PC-3 (cell line): ENCODE measurements around the gene RIPOR3. TPM values are rescaled to one million over a fixed set of nuclear protein-coding genes. Genes with fewer than 3 reads are reported as not detected.

Experiments used
- ATAC-seq: fragments of 200-7000 bp; cut with Tn5 transposase; 2 replicates; pipeline ENCODE4 v1.9.1; 2020; ENCODE audit warnings: mild to moderate bottlenecking, moderate library complexity
- Bru-seq: library from RNA; stranded (reverse); fragments of 400-500 nt; gene quantifications from one replicate; lab custom pipeline; 2021; lab: Mats Ljungman, UMichigan
- BruChase-seq, 2 experiments: library from RNA; stranded (reverse); fragments of 400-500 nt; gene quantifications; one replicate each; lab custom pipeline; 2021; lab: Mats Ljungman, UMichigan
- BruUV-seq: library from RNA; stranded (reverse); fragments of 400-500 nt; replicated peaks from 2 replicates; lab custom pipeline; 2021; lab: Mats Ljungman, UMichigan
- CTCF ChIA-PET: fragments of 300-600 bp; sonication (Branson Sonifier 250); formaldehyde crosslinking; loops from one replicate; lab custom pipeline; 2022; ENCODE audit warnings: antibody characterized with exemption; lab: Charles Lee
- POLR2A ChIA-PET: fragments of 300-600 bp; sonication (Branson Sonifier 250); formaldehyde crosslinking; loops from one replicate; lab custom pipeline; 2022; ENCODE audit warnings: antibody characterized with exemption; ENCODE audit not compliant: unreplicated experiment; lab: Charles Lee
- DNase-seq: peaks from one replicate; pipeline ENCODE4 v3.0.0-alpha.2; 2015
- H2AFZ ChIP-seq: fragments of 300-600 bp; sonication (generic); 2 replicates; pipeline ENCODE4 v1.6.0; 2016; ENCODE audit warnings: antibody characterized with exemption, low read length
- H3F3A ChIP-seq: fragments of 300-600 bp; sonication (generic); one replicate; pipeline ENCODE4 v1.6.0; 2017; ENCODE audit warnings: antibody characterized with exemption, low read length, control low read depth, mild to moderate bottlenecking; ENCODE audit not compliant: unreplicated experiment
- H3K27ac ChIP-seq: fragments of 300-600 bp; sonication (generic); 2 replicates; pipeline ENCODE4 v1.5.1; 2016; ENCODE audit warnings: mild to moderate bottlenecking, low read length
- H3K27me3 ChIP-seq: fragments of 300-600 bp; sonication (generic); 2 replicates; pipeline ENCODE4 v1.6.1; 2016; ENCODE audit warnings: low read length, mixed read lengths
- H3K36me3 ChIP-seq: fragments of 300-600 bp; sonication (generic); 2 replicates; pipeline ENCODE4 v1.6.1; 2016; ENCODE audit warnings: low read depth, mixed run types, low read length, mixed read lengths
- H3K4me1 ChIP-seq: fragments of 300-600 bp; sonication (generic); 2 replicates; pipeline ENCODE4 v1.5.1; 2016; ENCODE audit warnings: low read length; ENCODE audit not compliant: insufficient read depth
- H3K4me2 ChIP-seq: fragments of 300-600 bp; sonication (generic); 2 replicates; pipeline ENCODE4 v1.6.0; 2016; ENCODE audit warnings: low read length
- H3K4me3 ChIP-seq: fragments of 300-600 bp; sonication (generic); 2 replicates; pipeline ENCODE4 v1.5.1; 2016; ENCODE audit warnings: mild to moderate bottlenecking, low read length, mixed read lengths
- H3K79me2 ChIP-seq: fragments of 300-600 bp; sonication (generic); 2 replicates; pipeline ENCODE4 v1.6.1; 2017; ENCODE audit warnings: low read length, mixed read lengths
- H3K9ac ChIP-seq: fragments of 300-600 bp; sonication (generic); 2 replicates; pipeline ENCODE4 v1.6.0; 2016; ENCODE audit warnings: mild to moderate bottlenecking, low read length
- H3K9me2 ChIP-seq: fragments of 300-600 bp; sonication (generic); replicated peaks from 2 replicates; pipeline ENCODE4 v1.6.1; 2016; ENCODE audit warnings: mixed run types, low read length, mixed read lengths
- H3K9me3 ChIP-seq: fragments of 300-600 bp; sonication (generic); 2 replicates; pipeline ENCODE4 v1.6.1; 2016; ENCODE audit warnings: low read length, mixed read lengths
- H4K20me1 ChIP-seq: fragments of 300-600 bp; sonication (generic); 2 replicates; pipeline ENCODE4 v1.6.1; 2016; ENCODE audit warnings: low read length, mixed read lengths
- CTCF ChIP-seq: fragments of 300-600 bp; sonication (generic); conservative IDR thresholded peaks from 2 replicates; pipeline ENCODE4 v1.5.1; 2017; ENCODE audit warnings: antibody characterized with exemption, low read depth, mild to moderate bottlenecking, low read length
- EZH2 ChIP-seq: fragments of 300-600 bp; sonication (generic); IDR thresholded peaks from one replicate; pipeline ENCODE4 v1.6.1; 2017; ENCODE audit warnings: antibody characterized with exemption, mild to moderate bottlenecking, low read length; ENCODE audit not compliant: unreplicated experiment
- EZH2phosphoT487 ChIP-seq: fragments of 300-600 bp; sonication (generic); IDR thresholded peaks from 2 replicates; pipeline ENCODE4 v1.6.1; 2018; ENCODE audit warnings: mild to moderate bottlenecking, antibody characterized with exemption, low read length, borderline replicate concordance
- intact Hi-C: fragments of 100-400 bp; cut with micrococcal nuclease; formaldehyde crosslinking; loops from 2 replicates; pipeline ENCODE4 v1.9.0; 2023
- long read RNA-seq: library from polyadenylated mRNA; unstranded; transcript quantifications from one replicate; pipeline ENCODE4 v2.0.0, GENCODE V29; 2021; ENCODE audit not compliant: unreplicated experiment
- total RNA-seq: library from RNA; depleted of rRNA; stranded (reverse); fragments of >200 nt; gene quantifications from 2 replicates; pipeline ENCODE4 v1.2.3, GENCODE V29; 2014; rRNA removed

RIPOR3 gene
- 0.04 TPM in 1 of 2 replicates, not detected in the other for total RNA-seq
- Bru-seq, nascent RNA, result percentile 11 among the genes with signal in this experiment
- percentile 5 among the genes with signal in this experiment for BruChase-seq, experiment 1, labeled RNA remaining after a 6-hour chase
- percentile 8 among the genes with signal in this experiment for BruChase-seq, experiment 2, labeled RNA remaining after a 2-hour chase
- long read RNA-seq, partial matches to known transcripts, result 0 of 4 reads
- long read RNA-seq, other reads (novel, unspliced or antisense), result 4 of 4 reads

- no peaks in the 10 kb centered on the region for H4K20me1 ChIP-seq
- no peak for ATAC-seq
- intact Hi-C loops, result no loop called here
- ChIA-PET POLR2A (no interaction called here), CTCF (no interaction called here)
- no peaks in the 10 kb centered on the region for H3K79me2 ChIP-seq
- H3K4me3 ChIP-seq, result no peak within 1 kb of the TSS
- H2AFZ ChIP-seq, result no peak within 1 kb of the TSS
- no peaks in the 10 kb centered on the region for H3K27me3 ChIP-seq
- no peaks in the 10 kb centered on the region for H3K36me3 ChIP-seq
- no peak within 1 kb of the TSS for H3K4me2 ChIP-seq
- H3K9me2 ChIP-seq, result no peaks in the 10 kb centered on the region
- DNase-seq, result no peak
- no peak for TF ChIP-seq EZH2
- TF ChIP-seq EZH2phosphoT487, result no peak
- no peak for TF ChIP-seq CTCF
- H3K4me1 ChIP-seq, result peaks cover 14% of the 10 kb centered on the region
- H3F3A ChIP-seq, result no peaks in the 10 kb centered on the region
- H3K9ac ChIP-seq, result no peak within 1 kb of the TSS
- no TSS peak for BruUV-seq
- no peak within 1 kb of the TSS for H3K27ac ChIP-seq
- H3K9me3 ChIP-seq, result no peaks in the 10 kb centered on the region
These were observed at the start of gene RIPOR3 for GRCh38 chr20:50690650-50691572. Gene RIPOR3, minus strand, starts transcription at chr20:50691542. Its CDS starts 414 bp downstream, at chr20:50691128.

DNA sequence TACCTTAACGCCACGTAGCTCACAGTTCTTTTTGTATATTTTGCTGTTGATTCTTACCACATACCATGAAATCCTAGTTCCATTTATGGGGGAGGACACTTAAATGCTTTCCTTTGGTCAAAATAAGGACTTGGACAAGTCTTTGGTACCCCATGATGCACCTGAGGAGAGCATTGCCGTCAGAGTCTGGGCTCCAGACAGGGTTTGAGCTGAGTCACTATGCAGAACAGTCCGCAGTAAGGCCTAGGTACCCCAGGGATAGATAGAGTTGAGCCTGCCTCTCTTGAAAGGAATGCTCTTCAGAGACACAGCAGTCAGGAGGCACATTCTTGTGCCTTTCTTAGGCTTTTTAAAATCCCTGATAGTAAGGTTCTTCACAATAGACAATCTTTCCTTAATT lies 46.0 kb upstream of the RIPOR3 start:
- Histone ChIP-seq H3K27ac (no peak overlapping the region), H3K9me3 (no peaks in the 10 kb centered on the region), H3F3A (peaks cover 6% of the 10 kb centered on the region), H3K4me2 (no peak overlapping the region), H3K27me3 (no peaks in the 10 kb centered on the region), H2AFZ (no peak overlapping the region), H3K4me1 (peaks cover 51% of the 10 kb centered on the region), H3K79me2 (peaks cover 92% of the 10 kb centered on the region), H3K9me2 (no peaks in the 10 kb centered on the region), H3K9ac (no peak overlapping the region), H4K20me1 (peaks cover 14% of the 10 kb centered on the region; the same call in 1 of the 2 replicates), H3K4me3 (no peak overlapping the region), H3K36me3 (peaks cover 10% of the 10 kb centered on the region; the same call in 1 of the 2 replicates)
- BruUV-seq, result no TSS peak
- TF ChIP-seq EZH2phosphoT487 (no peak), CTCF (no peak), EZH2 (no peak)
- no peak for DNase-seq
- ChIA-PET POLR2A (no interaction called here), CTCF (no interaction called here)
- intact Hi-C loops, result loop anchor here (10.0 kb wide), 1 partner anchor 623 kb away; the partner anchor contains the start of gene UBE2V1
- ATAC-seq, result no peak
